ENCODE data around the gene TEAD3. TPM values are rescaled to one million over a fixed set of nuclear protein-coding genes. Genes with fewer than 3 reads are reported as not detected.

The TEAD3 gene
- total RNA-seq, 1 experiment from 2014 or later, result 34.3 TPM

GRCh38 chr6:35468980-35469750 is 27.7 kb downstream of the TEAD3 start (continued):
- TF ChIP-seq ERG (CRISPR knock-in tag; IDR thresholded peaks at IDR 0.05), result no peak
- no peak for TF ChIP-seq ZBTB21 (CRISPR knock-in tag; IDR thresholded peaks at IDR 0.05; ENCODE audit: borderline replicate concordance)
- TF ChIP-seq ELF4 (CRISPR knock-in tag; IDR thresholded peaks at IDR 0.05; ENCODE audit: low read depth), result no peak
- no peak for TF ChIP-seq HMGA2 (CRISPR knock-in tag; IDR thresholded peaks at IDR 0.05)
- peak; percentile 50; the same call in 1 of the 2 replicates for TF ChIP-seq MYBL2 (CRISPR knock-in tag; IDR thresholded peaks at IDR 0.05)
- 0 out of 2 replicates have a peak, but pooled peaks have one; percentile 21 for TF ChIP-seq KAT7 (CRISPR knock-in tag; IDR thresholded peaks at IDR 0.05; ENCODE audit: borderline replicate concordance)
- TF ChIP-seq SP1 (CRISPR knock-in tag; conservative IDR thresholded peaks at IDR 0.05), result no peak
- no peak for TF ChIP-seq ZNF512 (CRISPR knock-in tag; IDR thresholded peaks at IDR 0.05; ENCODE audit: borderline replicate concordance)
- no peak for TF ChIP-seq ETV6 (CRISPR knock-in tag; IDR thresholded peaks at IDR 0.05)
- no peak; the same call in 1 of the 2 replicates for TF ChIP-seq HMGXB4 (CRISPR knock-in tag; IDR thresholded peaks at IDR 0.05)
- TF ChIP-seq E2F5 (CRISPR knock-in tag; IDR thresholded peaks at IDR 0.05), result peak; percentile 15; the same call in 1 of the 2 replicates
- no peak for TF ChIP-seq FOXP4 (CRISPR knock-in tag; IDR thresholded peaks at IDR 0.05)
- TF ChIP-seq NR1H2 (CRISPR knock-in tag; IDR thresholded peaks at IDR 0.05), result no peak
- no peak for TF ChIP-seq MLX (CRISPR knock-in tag; IDR thresholded peaks at IDR 0.05)
- no peak for TF ChIP-seq PREB (CRISPR knock-in tag; IDR thresholded peaks at IDR 0.05; ENCODE audit: borderline replicate concordance)

Measured in WTC11 (cell line).